Nephron (organoid): ENCODE measurements around the gene FUZ.

Experiments
- H3K27ac Mint-ChIP-seq, 3 experiments: 2 replicates each; pipeline ENCODE4 v1.8.0; 2020; ENCODE audit warnings: mixed read lengths in 3 of 3, mild to moderate bottlenecking in 2 of 3, moderate library complexity in 1 of 3
- H3K27me3 Mint-ChIP-seq: 2 replicates; pipeline ENCODE4 v1.8.0; 2021; ENCODE audit warnings: low read depth, mild to moderate bottlenecking, moderate library complexity, mixed read lengths
- H3K36me3 Mint-ChIP-seq: 2 replicates; pipeline ENCODE4 v1.8.0; 2020; ENCODE audit warnings: low read depth, mixed read lengths
- H3K4me1 Mint-ChIP-seq: 2 replicates; pipeline ENCODE4 v1.8.0; 2020; ENCODE audit warnings: mixed read lengths
- H3K4me3 Mint-ChIP-seq, 3 experiments: 2 replicates each; pipeline ENCODE4 v1.8.0; 2020; ENCODE audit warnings: mild to moderate bottlenecking in 3 of 3, mixed read lengths in 3 of 3, moderate library complexity in 2 of 3
- H3K9me3 Mint-ChIP-seq: 2 replicates; pipeline ENCODE4 v1.8.0; 2020; ENCODE audit warnings: mixed read lengths
- CTCF ChIP-seq, 3 experiments: fragments of 200-600 bp; sonication (generic); IDR thresholded peaks; one replicate each; pipeline ENCODE4 v1.5.0; 2021; ENCODE audit warnings: antibody characterized with exemption in 3 of 3; ENCODE audit not compliant: unreplicated experiment in 3 of 3

FUZ gene

GRCh38 chr19:49802836-49803528 lies 10.1 kb downstream of the FUZ start:
- H3K4me1 Mint-ChIP-seq, result peaks cover 21% of the 10 kb centered on the region
- no peaks in the 10 kb centered on the region for H3K27me3 Mint-ChIP-seq
- H3K4me3 Mint-ChIP-seq, result peak overlapping the region; percentile 75 to 82 (median 82)
- no peak for TF ChIP-seq CTCF (IDR thresholded peaks at IDR 0.05; ENCODE audit: unreplicated experiment in 3 of 3)
- no peaks in the 10 kb centered on the region for H3K9me3 Mint-ChIP-seq
- peaks cover 35% of the 10 kb centered on the region for H3K36me3 Mint-ChIP-seq
- peak overlapping the region; percentile 39 to 89 (median 80) for H3K27ac Mint-ChIP-seq

- peaks cover 42% of the 10 kb centered on the region for H3K36me3 Mint-ChIP-seq
Observed at GRCh38 chr19:49801966-49802661, 11.0 kb downstream of the FUZ start.

GRCh38 chr19:49801401-49801888 lies 11.6 kb downstream of the FUZ start:
- TF ChIP-seq CTCF (IDR thresholded peaks at IDR 0.05; ENCODE audit: unreplicated experiment in 3 of 3), result no peak
- Mint-ChIP-seq H3K4me3 (peak overlapping the region in 2 of 3 experiments; percentile 28 to 50), H3K36me3 (peaks cover 47% of the 10 kb centered on the region), H3K27ac (no peak overlapping the region), H3K4me1 (peaks cover 17% of the 10 kb centered on the region), H3K9me3 (no peaks in the 10 kb centered on the region), H3K27me3 (no peaks in the 10 kb centered on the region)

More at GRCh38 chr19:49801966-49802661, 11.0 kb downstream of the FUZ start:
- Mint-ChIP-seq H3K27me3 (no peaks in the 10 kb centered on the region), H3K4me1 (peaks cover 18% of the 10 kb centered on the region), H3K4me3 (peak overlapping the region; percentile 75 to 82 (median 82)), H3K9me3 (no peaks in the 10 kb centered on the region), H3K27ac (peak overlapping the region; percentile 74 to 89 (median 80))
- peak; percentile 18 to 34 (median 27) for TF ChIP-seq CTCF (IDR thresholded peaks at IDR 0.05; ENCODE audit: unreplicated experiment in 3 of 3)

GRCh38 chr19:49800771-49801170 lies 12.3 kb downstream of the FUZ start:
- H3K27ac Mint-ChIP-seq, result no peak overlapping the region
- TF ChIP-seq CTCF (IDR thresholded peaks at IDR 0.05; ENCODE audit: unreplicated experiment in 3 of 3), result no peak
- H3K4me1 Mint-ChIP-seq, result peaks cover 13% of the 10 kb centered on the region

GRCh38 chr19:49799798-49800376 lies 13.2 kb downstream of the FUZ start:
- Mint-ChIP-seq H3K27me3 (no peaks in the 10 kb centered on the region), H3K4me1 (peaks cover 13% of the 10 kb centered on the region), H3K9me3 (no peaks in the 10 kb centered on the region), H3K4me3 (no peak overlapping the region), H3K27ac (no peak overlapping the region), H3K36me3 (peaks cover 49% of the 10 kb centered on the region)
- TF ChIP-seq CTCF (IDR thresholded peaks at IDR 0.05; ENCODE audit: unreplicated experiment in 3 of 3), result no peak

More at GRCh38 chr19:49800771-49801170, 12.3 kb downstream of the FUZ start:
- H3K27me3 Mint-ChIP-seq, result no peaks in the 10 kb centered on the region
- H3K4me3 Mint-ChIP-seq, result peak overlapping the region; percentile 51 to 55 (median 54)
- peaks cover 44% of the 10 kb centered on the region for H3K36me3 Mint-ChIP-seq
- H3K9me3 Mint-ChIP-seq, result no peaks in the 10 kb centered on the region
